Thyroid gland (tissue), 4 donors: ENCODE results near the gene TRIM37.

ENCODE experiments used
- CTCF ChIP-seq, 6 experiments: fragments of 200-600 bp in 3 of 6; fragments of 450-650 bp in 3 of 6; sonication (generic) in 3 of 6; IDR thresholded peaks; one replicate each; pipeline ENCODE4 v1.5.1; 2016 to 2019; ENCODE audit warnings: antibody characterized with exemption in 6 of 6, mild to moderate bottlenecking in 2 of 6, inconsistent platforms in 1 of 6, moderate library complexity in 1 of 6
- POLR2A ChIP-seq, 2 donors: fragments of 450-650 bp; IDR thresholded peaks; one replicate each; pipeline ENCODE4 v1.6.1; 2017; ENCODE audit warnings: antibody characterized with exemption in 2 of 2, mild to moderate bottlenecking in 2 of 2, moderate library complexity in 1 of 2

- no peak for TF ChIP-seq CTCF (IDR thresholded peaks at IDR 0.05)
- TF ChIP-seq POLR2A (IDR thresholded peaks at IDR 0.05) = no peak
Measured at GRCh38 chr17:58985971-58986370, 120.7 kb downstream of the TRIM37 start.
